CD4-positive, alpha-beta memory T cell (primary cell): ENCODE data around the gene SLAMF8. TPM values are rescaled to one million over a fixed set of nuclear protein-coding genes. Genes with fewer than 3 reads are reported as not detected.

ENCODE experiments used
- CTCF ChIA-PET: fragments of 350-600 bp; sonication (Branson Sonifier 250); formaldehyde crosslinking; loops from one replicate; lab custom pipeline; 2021; ENCODE audit warnings: inconsistent platforms; ENCODE audit not compliant: partially characterized antibody; lab: Charles Lee
- POLR2A ChIA-PET: fragments of 350-600 bp; sonication (Branson Sonifier 250); formaldehyde crosslinking; loops from one replicate; lab custom pipeline; 2021; ENCODE audit not compliant: partially characterized antibody; lab: Charles Lee
- DNase-seq, 5 donors: peaks; one replicate each; pipeline versions ENCODE4 v3.0.0 to v3.0.0-alpha.2; 2020 to 2022; ENCODE audit warnings: mixed read lengths in 1 of 5
- H3K27ac ChIP-seq: one replicate; pipeline ENCODE4 v1.7.0; 2013; ENCODE audit warnings: low read depth, low read length
- H3K27me3 ChIP-seq: 2 replicates; pipeline ENCODE4 v1.7.0; 2013; ENCODE audit warnings: mild to moderate bottlenecking, low read length, moderate library complexity; ENCODE audit not compliant: insufficient read depth
- H3K36me3 ChIP-seq: 2 replicates; pipeline ENCODE4 v1.7.0; 2013; ENCODE audit warnings: mild to moderate bottlenecking, low read length, moderate library complexity; ENCODE audit not compliant: insufficient read depth
- H3K4me1 ChIP-seq: 2 replicates; pipeline ENCODE4 v1.7.0; 2013; ENCODE audit warnings: mild to moderate bottlenecking, low read length, moderate library complexity; ENCODE audit not compliant: insufficient read depth
- H3K4me3 ChIP-seq, 2 donors: one replicate each; pipeline ENCODE4 v1.7.0; 2013; ENCODE audit warnings: low read length in 2 of 2, mild to moderate bottlenecking in 1 of 2
- H3K9me3 ChIP-seq, 2 donors: one replicate each; pipeline ENCODE4 v1.7.0; 2013; ENCODE audit warnings: low read length in 2 of 2, control low read depth in 1 of 2; ENCODE audit not compliant: control insufficient read depth in 1 of 2
- H3K27ac Mint-ChIP-seq, 7 donors: one replicate each; pipeline ENCODE4 v1.8.0; 2020 to 2021; ENCODE audit warnings: mixed read lengths in 7 of 7, mild to moderate bottlenecking in 6 of 7, inconsistent platforms in 3 of 7, moderate library complexity in 3 of 7
- H3K27me3 Mint-ChIP-seq, 2 donors: one replicate each; pipeline ENCODE4 v1.8.0; 2020 to 2021; ENCODE audit warnings: mixed read lengths in 2 of 2
- H3K36me3 Mint-ChIP-seq, 2 donors: one replicate each; pipeline ENCODE4 v1.8.0; 2020 to 2021; ENCODE audit warnings: mixed read lengths in 2 of 2, inconsistent platforms in 1 of 2, mild to moderate bottlenecking in 1 of 2
- H3K4me1 Mint-ChIP-seq, 4 donors: one replicate each; pipeline ENCODE4 v1.8.0; 2020 to 2021; ENCODE audit warnings: mixed read lengths in 4 of 4, mild to moderate bottlenecking in 1 of 4
- H3K4me3 Mint-ChIP-seq, 8 donors: one replicate each; pipeline ENCODE4 v1.8.0; 2020 to 2021; ENCODE audit warnings: mixed read lengths in 8 of 8, mild to moderate bottlenecking in 7 of 8, moderate library complexity in 6 of 8, inconsistent platforms in 3 of 8
- H3K9me3 Mint-ChIP-seq, 8 donors: one replicate each; pipeline ENCODE4 v1.8.0; 2020 to 2021; ENCODE audit warnings: mixed read lengths in 8 of 8, mild to moderate bottlenecking in 5 of 8, inconsistent platforms in 3 of 8, moderate library complexity in 1 of 8
- intact Hi-C: fragments of 100-400 bp; cut with micrococcal nuclease; formaldehyde crosslinking; loops from one replicate; pipeline ENCODE4 v1.15.1; 2023
- polyA plus RNA-seq, 2 donors: library from polyadenylated mRNA; unstranded; fragments of 300-500 nt; fragmentation: Illumina TruSeq; gene quantifications; one replicate each; pipeline ENCODE4 v1.2.3, GENCODE V29; 2021
- total RNA-seq, 2 experiments: library from RNA; stranded (reverse); gene quantifications; one replicate each; pipeline ENCODE4 v1.2.3, GENCODE V29; 2021

SLAMF8 gene
- total and polyA plus RNA-seq, 4 experiments from 2014 or later = 2.0 TPM; not detected in 2

DNA sequence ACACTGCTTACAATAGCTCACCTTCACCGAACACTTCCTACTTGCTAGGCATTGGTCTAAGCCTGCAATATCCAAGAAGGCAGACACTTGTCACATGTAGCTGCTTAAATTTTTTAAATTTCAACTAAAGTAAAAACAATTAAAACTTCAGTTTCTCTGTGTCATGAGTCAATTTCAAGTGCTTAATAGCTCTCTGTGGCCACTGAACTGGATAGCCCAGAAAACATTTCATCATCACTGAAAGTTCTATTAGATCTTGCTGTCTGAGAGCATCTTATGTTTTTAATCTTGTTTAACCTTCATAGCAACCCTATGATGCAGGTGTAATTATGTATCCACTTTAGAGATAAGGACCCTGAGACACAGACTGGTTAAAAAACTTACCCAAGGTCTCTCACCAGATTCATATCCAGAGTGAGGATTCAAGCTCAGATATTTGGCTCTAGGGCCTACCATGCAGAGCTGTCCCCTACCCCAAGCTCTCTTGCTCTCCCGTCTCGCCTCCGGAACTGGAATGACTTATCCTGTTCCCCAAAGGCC, 27.2 kb upstream of the SLAMF8 start:
- no peaks in the 10 kb centered on the region for H3K27me3 ChIP-seq
- CTCF ChIA-PET = interaction anchor here (0.7 to 13.6 kb wide), 37 partner anchors 9 to 232 kb away, joined by 3 to 571 read pairs (median 6); partner anchors contain the start of genes DUSP23, IGSF9, SLAMF8 and TAGLN2
- no peak for DNase-seq
- no peaks in the 10 kb centered on the region for H3K9me3 Mint-ChIP-seq
- H3K36me3 ChIP-seq = no peaks in the 10 kb centered on the region
- POLR2A ChIA-PET = interaction anchor here (0.9 to 4.4 kb wide), 8 partner anchors 17 to 125 kb away, joined by 3 to 26 read pairs (median 7); partner anchors contain the start of genes DUSP23, SLAMF8 and TAGLN2
- intact Hi-C loops = loop anchor here (2.0 to 10.0 kb wide), 3 partner anchors 137 to 665 kb away; no protein-coding TSS in a partner anchor
- no peak overlapping the region for H3K27ac ChIP-seq
- no peaks in the 10 kb centered on the region for H3K36me3 Mint-ChIP-seq
- H3K4me1 Mint-ChIP-seq = peaks cover 22 to 39% (median 28%) of the 10 kb centered on the region in 4 donors
- no peaks in the 10 kb centered on the region for H3K9me3 ChIP-seq
- H3K4me1 ChIP-seq = peaks cover 24% of the 10 kb centered on the region
- H3K27ac Mint-ChIP-seq = peak overlapping the region in 3 of 7 donors; percentile 48 to 74 (median 61)
- no peak overlapping the region for H3K4me3 ChIP-seq
- peaks cover 0 to 6% of the 10 kb centered on the region in 2 donors for H3K27me3 Mint-ChIP-seq
- H3K4me3 Mint-ChIP-seq = peak overlapping the region in 2 of 8 donors; percentile 71 to 78

DNA sequence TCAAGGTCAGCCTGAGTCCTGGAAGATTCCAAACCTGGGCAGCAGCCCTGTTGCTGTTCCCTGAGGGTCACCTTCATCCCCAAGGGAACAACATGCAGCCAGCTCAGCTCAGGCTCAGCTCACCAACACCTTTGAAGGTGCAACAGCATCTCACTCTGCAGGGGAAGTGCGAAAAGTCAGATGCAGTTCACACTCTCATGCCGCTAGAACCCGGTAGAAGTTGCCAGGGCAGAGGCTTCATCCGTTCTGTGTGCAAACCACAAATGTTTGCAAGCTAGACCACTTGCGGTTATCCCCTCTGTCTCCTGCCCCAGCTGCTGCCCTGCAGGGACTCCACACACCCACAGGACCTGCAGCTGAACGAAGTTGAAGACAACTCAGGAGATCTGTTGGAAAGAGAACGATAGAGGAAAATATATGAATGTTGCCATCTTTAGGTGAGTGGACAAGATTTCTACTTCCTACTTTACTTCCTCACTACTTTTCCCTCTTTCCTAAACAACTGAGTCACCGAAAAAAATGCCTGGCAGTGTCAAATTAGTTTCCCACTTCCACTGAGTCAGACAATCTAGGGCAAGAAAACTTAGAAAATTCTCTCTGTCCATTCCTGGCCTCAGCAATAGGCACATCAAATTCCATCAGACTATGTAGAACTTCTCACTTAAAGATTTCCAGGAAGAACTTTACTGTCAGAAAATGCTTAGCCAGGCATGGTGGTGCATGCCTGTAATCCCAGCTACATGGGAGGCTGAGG, 26.3 kb upstream of the SLAMF8 start:
- Mint-ChIP-seq H3K36me3 (no peaks in the 10 kb centered on the region), H3K4me1 (peaks cover 22 to 39% (median 28%) of the 10 kb centered on the region in 4 donors), H3K27me3 (peaks cover 0 to 6% of the 10 kb centered on the region in 2 donors), H3K9me3 (no peaks in the 10 kb centered on the region), H3K4me3 (peak overlapping the region; percentile 18 to 78 (median 69)), H3K27ac (peak overlapping the region in 5 of 7 donors; percentile 1 to 74 (median 61))
- Histone ChIP-seq H3K36me3 (no peaks in the 10 kb centered on the region), H3K4me3 (no peak overlapping the region), H3K4me1 (peaks cover 24% of the 10 kb centered on the region), H3K27me3 (no peaks in the 10 kb centered on the region), H3K27ac (no peak overlapping the region), H3K9me3 (no peaks in the 10 kb centered on the region)
- ChIA-PET CTCF (interaction anchor here (1.2 to 13.6 kb wide), 20 partner anchors 12 to 207 kb away, joined by 3 to 571 read pairs (median 8); partner anchors contain the start of genes DUSP23, SLAMF8 and TAGLN2), POLR2A (interaction anchor here (1.2 to 4.4 kb wide), 5 partner anchors 19 to 124 kb away, joined by 4 to 26 read pairs (median 7); partner anchors contain the start of genes DUSP23, SLAMF8 and TAGLN2)
- intact Hi-C loops = no loop called here
- DNase-seq = no peak

DNA sequence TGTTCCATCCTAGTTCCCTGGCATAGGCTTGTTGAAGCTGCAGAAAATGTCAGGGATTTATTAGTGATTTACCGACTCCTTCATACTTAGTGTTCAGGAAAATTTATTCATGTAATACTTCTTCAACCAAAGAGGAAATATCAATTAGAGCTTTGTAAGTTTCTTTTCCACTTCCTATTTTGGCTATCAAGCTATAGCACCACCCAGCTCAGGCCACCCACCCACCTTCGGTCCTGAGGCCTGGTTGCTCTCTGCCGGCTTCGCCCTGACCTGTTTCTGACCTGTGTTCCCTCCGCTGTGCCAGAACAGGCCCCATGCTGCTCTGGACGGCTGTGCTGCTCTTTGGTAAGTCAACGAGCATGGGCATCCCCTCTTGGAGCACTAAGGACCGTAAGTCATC, 24.6 kb upstream of the SLAMF8 start, which contains the start of gene FCRL6:
TSS of gene FCRL6 (plus strand) at position 250 of the 400 bp plus-strand sequence. CDS start at position 315, 65 bp downstream.
- CTCF ChIA-PET = interaction anchor here (1.1 to 13.6 kb wide), 5 partner anchors 12 to 206 kb away, joined by 4 to 571 read pairs (median 5); partner anchors contain the start of genes DUSP23 and TAGLN2
- intact Hi-C loops = no loop called here
- Mint-ChIP-seq H3K9me3 (peaks cover 0 to 2% (median 0%) of the 10 kb centered on the region in 8 donors), H3K4me1 (peaks cover 22 to 39% (median 28%) of the 10 kb centered on the region in 4 donors), H3K27me3 (peaks cover 1 to 5% of the 10 kb centered on the region in 2 donors), H3K27ac (peak within 1 kb of the TSS in 1 of 7 donors; percentile 8), H3K4me3 (peak within 1 kb of the TSS in 4 of 8 donors; percentile 3 to 75 (median 30)), H3K36me3 (no peaks in the 10 kb centered on the region)
- POLR2A ChIA-PET = interaction anchor here (1.7 kb wide), 1 partner anchor 88 kb away, joined by 6 read pairs; no protein-coding TSS in a partner anchor
- H3K9me3 ChIP-seq = no peaks in the 10 kb centered on the region
- peaks cover 24% of the 10 kb centered on the region for H3K4me1 ChIP-seq
- no peak for DNase-seq
- no peaks in the 10 kb centered on the region for H3K27me3 ChIP-seq
- H3K4me3 ChIP-seq = no peak within 1 kb of the TSS
- no peaks in the 10 kb centered on the region for H3K36me3 ChIP-seq
- no peak within 1 kb of the TSS for H3K27ac ChIP-seq

DNA sequence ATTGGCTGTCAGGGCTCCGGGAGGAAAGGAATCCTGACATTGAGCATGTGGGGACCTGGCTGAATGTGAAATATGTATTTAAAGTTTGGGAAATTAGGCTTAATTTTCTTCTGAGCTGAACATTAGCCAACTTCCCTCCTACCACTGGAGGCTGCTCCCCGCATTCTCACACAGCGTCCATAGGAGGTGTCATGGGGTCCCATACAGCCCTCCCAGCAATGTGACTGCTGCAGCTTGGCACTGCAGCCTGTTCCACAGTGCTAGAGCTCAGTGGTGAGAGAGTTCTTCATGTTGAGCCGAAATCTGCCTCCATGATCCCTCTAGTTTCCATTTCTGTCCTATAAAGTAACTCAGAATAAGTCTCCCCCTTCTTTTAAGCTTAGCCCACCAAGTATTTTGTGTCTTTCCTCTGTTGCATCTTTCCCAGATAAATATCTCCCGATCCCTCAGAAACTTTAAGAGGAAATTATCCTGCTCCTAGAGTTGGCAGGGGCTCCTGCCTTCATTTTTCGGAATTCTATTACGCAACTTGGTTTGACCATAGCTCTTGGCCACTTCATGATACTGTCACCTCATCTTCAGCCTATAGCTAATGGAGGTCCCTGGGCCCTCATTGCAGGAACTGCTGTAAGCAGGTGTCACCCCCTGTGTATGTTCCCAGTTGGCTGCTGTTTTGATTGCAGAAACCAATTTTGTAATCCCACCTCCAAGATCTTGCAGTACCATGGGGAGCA, 22.6 kb upstream of the SLAMF8 start:
- H3K27me3 Mint-ChIP-seq = peaks cover 1% of the 10 kb centered on the region in 2 donors
- H3K9me3 ChIP-seq = no peaks in the 10 kb centered on the region
- ChIA-PET CTCF (interaction anchor here (1.5 to 13.6 kb wide), 5 partner anchors 10 to 202 kb away, joined by 3 to 571 read pairs (median 5); partner anchors contain the start of gene DUSP23), POLR2A (interaction anchor here (0.9 to 1.5 kb wide), 2 partner anchors 87 to 119 kb away, joined by 3 read pairs; no protein-coding TSS in a partner anchor)
- no peak overlapping the region for H3K4me3 ChIP-seq
- no peaks in the 10 kb centered on the region for H3K36me3 ChIP-seq
- peaks cover 15 to 32% (median 23%) of the 10 kb centered on the region in 4 donors for H3K4me1 Mint-ChIP-seq
- no peaks in the 10 kb centered on the region for H3K36me3 Mint-ChIP-seq
- H3K27me3 ChIP-seq = no peaks in the 10 kb centered on the region
- no peak for DNase-seq
- H3K27ac Mint-ChIP-seq = peak overlapping the region in 1 of 7 donors; percentile 43
- peak overlapping the region in 2 of 8 donors; percentile 11 to 45 for H3K4me3 Mint-ChIP-seq
- H3K9me3 Mint-ChIP-seq = peaks cover 0 to 2% (median 0%) of the 10 kb centered on the region in 8 donors
- intact Hi-C loops = no loop called here
- H3K27ac ChIP-seq = no peak overlapping the region
- H3K4me1 ChIP-seq = peaks cover 21% of the 10 kb centered on the region

DNA sequence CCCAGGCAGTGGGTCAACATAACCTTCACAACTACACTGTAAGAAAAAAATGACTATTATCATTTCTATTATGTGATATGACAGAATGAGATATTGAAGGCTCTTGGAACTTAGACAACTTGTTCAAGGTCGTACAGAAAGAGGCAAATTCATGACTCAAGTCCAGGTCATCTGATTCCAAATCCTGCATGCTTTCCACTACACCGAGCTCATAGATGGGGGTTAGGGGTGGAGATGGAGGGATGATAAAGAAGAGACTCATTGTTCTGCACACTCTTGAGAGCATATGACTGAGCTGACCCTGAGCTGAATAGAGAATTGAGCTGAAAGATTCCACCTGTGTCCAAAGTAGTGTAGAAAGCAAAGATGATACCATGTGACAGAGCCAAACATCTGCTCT, 21.7 kb upstream of the SLAMF8 start:
- H3K4me3 Mint-ChIP-seq = no peak overlapping the region
- H3K27me3 Mint-ChIP-seq = peaks cover 1% of the 10 kb centered on the region in 2 donors
- Histone ChIP-seq H3K4me3 (no peak overlapping the region), H3K9me3 (no peaks in the 10 kb centered on the region), H3K4me1 (peaks cover 13% of the 10 kb centered on the region), H3K27ac (no peak overlapping the region), H3K36me3 (no peaks in the 10 kb centered on the region), H3K27me3 (no peaks in the 10 kb centered on the region)
- no peak overlapping the region for H3K27ac Mint-ChIP-seq
- no peak for DNase-seq
- POLR2A ChIA-PET = no interaction called here
- peaks cover 0 to 2% (median 0%) of the 10 kb centered on the region in 8 donors for H3K9me3 Mint-ChIP-seq
- intact Hi-C loops = no loop called here
- CTCF ChIA-PET = interaction anchor here (1.9 to 13.6 kb wide), 4 partner anchors 9 to 202 kb away, joined by 4 to 571 read pairs (median 5); partner anchors contain the start of gene DUSP23
- no peaks in the 10 kb centered on the region for H3K36me3 Mint-ChIP-seq
- peaks cover 10 to 24% (median 16%) of the 10 kb centered on the region in 4 donors for H3K4me1 Mint-ChIP-seq

DNA sequence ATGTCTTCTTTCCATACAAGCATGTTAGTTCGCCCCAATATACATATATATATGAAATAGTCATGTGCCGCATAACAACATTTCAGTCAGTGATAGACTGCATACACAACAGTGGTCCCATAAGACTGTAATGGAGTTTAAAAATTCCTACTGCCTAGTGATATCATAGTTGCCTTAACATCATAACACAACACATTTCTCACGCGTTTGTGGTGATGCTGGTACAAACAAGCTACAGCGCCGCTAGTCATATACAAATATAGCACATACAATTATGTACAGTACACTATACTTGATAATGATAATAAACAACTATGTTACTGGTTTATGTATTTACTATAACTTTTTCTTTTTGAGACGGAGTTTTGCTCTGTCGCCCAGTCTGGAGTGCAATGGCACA, 10.7 kb upstream of the SLAMF8 start:
- intact Hi-C loops = no loop called here
- Mint-ChIP-seq H3K36me3 (no peaks in the 10 kb centered on the region), H3K4me1 (peaks cover 0 to 2% (median 0%) of the 10 kb centered on the region in 4 donors), H3K9me3 (no peaks in the 10 kb centered on the region), H3K27me3 (no peaks in the 10 kb centered on the region), H3K4me3 (no peak overlapping the region), H3K27ac (no peak overlapping the region)
- Histone ChIP-seq H3K27me3 (no peaks in the 10 kb centered on the region), H3K27ac (no peak overlapping the region), H3K4me3 (no peak overlapping the region), H3K36me3 (no peaks in the 10 kb centered on the region), H3K4me1 (no peaks in the 10 kb centered on the region), H3K9me3 (no peaks in the 10 kb centered on the region)
- POLR2A ChIA-PET = no interaction called here
- CTCF ChIA-PET = interaction anchor here (0.8 to 1.9 kb wide), 3 partner anchors 18 to 76 kb away, joined by 3 to 9 read pairs (median 9); no protein-coding TSS in a partner anchor
- DNase-seq = no peak
